ENCODE measurements around the gene IFI35.
"Not testable (repeated sequence)": the region's sequence is repeated elsewhere in the genome, so short reads cannot be mapped to it uniquely, and the experiment has no call there.

The IFI35 gene

DNA sequence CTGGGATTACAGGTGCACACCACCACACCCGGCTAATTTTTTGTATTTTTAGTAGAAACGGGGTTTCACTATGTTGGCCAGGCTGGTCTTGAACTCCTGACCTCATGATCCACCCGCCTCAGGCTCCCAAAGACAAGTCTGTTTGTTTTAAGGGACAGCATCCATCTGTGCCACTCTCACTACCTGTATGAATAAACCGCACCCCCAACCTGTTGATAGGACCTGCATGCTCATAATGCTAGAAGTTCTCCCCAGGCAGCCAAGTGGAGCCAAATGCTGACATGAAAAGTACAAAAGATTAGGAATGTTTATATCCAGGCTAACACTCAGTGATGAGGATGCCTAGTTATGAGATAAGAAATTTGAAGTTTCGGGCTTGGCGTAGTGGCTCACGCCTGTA, 46.4 kb downstream of the IFI35 start:
- not testable (repeated sequence) for H3K4me3 ChIP-seq (ENCODE audit: low read depth in 1 of 5, low read length in 5 of 5); H3K9me3 ChIP-seq (ENCODE audit: control insufficient read depth in 5 of 5, low read length in 5 of 5); H3K27ac ChIP-seq (ENCODE audit: low read depth, low read length); H3K27me3 ChIP-seq (ENCODE audit: control insufficient read depth in 5 of 5, insufficient read depth in 4 of 5, low read length in 5 of 5); H3K4me1 ChIP-seq (ENCODE audit: control insufficient read depth in 5 of 5, insufficient read depth in 5 of 5, low read length in 5 of 5); H3K9ac ChIP-seq (ENCODE audit: low read length in 5 of 5)
- peaks cover 0 to 13% (median 6%) of the 10 kb centered on the region in 5 donors for H3K36me3 ChIP-seq (ENCODE audit: control insufficient read depth in 5 of 5, insufficient read depth in 5 of 5, low read length in 5 of 5)

DNA sequence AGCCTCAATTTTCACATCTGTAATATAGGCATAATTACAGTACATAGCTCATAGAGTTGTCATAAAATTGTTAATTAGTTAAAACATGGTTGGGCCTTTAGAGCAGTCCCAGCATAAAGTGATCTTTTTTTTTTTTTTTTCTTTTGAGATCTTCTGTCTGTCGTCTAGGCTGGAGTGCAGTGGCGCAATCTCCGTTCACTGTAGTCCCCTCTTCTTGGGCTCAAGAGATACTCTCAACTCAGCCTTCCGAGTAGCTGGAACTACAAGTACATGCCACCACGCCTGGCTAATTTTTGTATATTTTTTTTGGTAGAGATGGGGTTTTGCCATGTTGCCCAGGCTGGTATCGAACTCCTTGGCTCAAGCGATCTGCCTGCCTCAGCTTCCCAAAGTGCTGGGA, 49.5 kb downstream of the IFI35 start:
- H3K4me3 ChIP-seq (ENCODE audit: low read depth in 1 of 5, low read length in 5 of 5): no peak overlapping the region
- no peaks in the 10 kb centered on the region for H3K27me3 ChIP-seq (ENCODE audit: control insufficient read depth in 5 of 5, insufficient read depth in 4 of 5, low read length in 5 of 5)
- no peak overlapping the region for H3K9ac ChIP-seq (ENCODE audit: low read length in 5 of 5)
- H3K4me1 ChIP-seq (ENCODE audit: control insufficient read depth in 5 of 5, insufficient read depth in 5 of 5, low read length in 5 of 5): no peaks in the 10 kb centered on the region
- H3K9me3 ChIP-seq (ENCODE audit: control insufficient read depth in 5 of 5, low read length in 5 of 5): no peaks in the 10 kb centered on the region
- H3K27ac ChIP-seq (ENCODE audit: low read depth, low read length): no peak overlapping the region
- H3K36me3 ChIP-seq (ENCODE audit: control insufficient read depth in 5 of 5, insufficient read depth in 5 of 5, low read length in 5 of 5): peaks cover 0 to 13% (median 6%) of the 10 kb centered on the region in 5 donors

GRCh38 chr17:43062984-43063638, 56.5 kb downstream of the IFI35 start:
- Histone ChIP-seq H3K36me3 (ENCODE audit: control insufficient read depth in 5 of 5, insufficient read depth in 5 of 5, low read length in 5 of 5) (peaks cover 0 to 7% (median 2%) of the 10 kb centered on the region in 5 donors), H3K9ac (ENCODE audit: low read length in 5 of 5) (no peak overlapping the region), H3K27ac (ENCODE audit: low read depth, low read length) (no peak overlapping the region)

More at GRCh38 chr17:43062984-43063638, 56.5 kb downstream of the IFI35 start:
- no peaks in the 10 kb centered on the region for H3K9me3 ChIP-seq (ENCODE audit: control insufficient read depth in 5 of 5, low read length in 5 of 5)
- H3K27me3 ChIP-seq (ENCODE audit: control insufficient read depth in 5 of 5, insufficient read depth in 4 of 5, low read length in 5 of 5): no peaks in the 10 kb centered on the region
- H3K4me3 ChIP-seq (ENCODE audit: low read depth in 1 of 5, low read length in 5 of 5): no peak overlapping the region
- H3K4me1 ChIP-seq (ENCODE audit: control insufficient read depth in 5 of 5, insufficient read depth in 5 of 5, low read length in 5 of 5): no peaks in the 10 kb centered on the region
